Measurements from ENCODE around the gene SERPINA1.

SERPINA1 gene

DNA sequence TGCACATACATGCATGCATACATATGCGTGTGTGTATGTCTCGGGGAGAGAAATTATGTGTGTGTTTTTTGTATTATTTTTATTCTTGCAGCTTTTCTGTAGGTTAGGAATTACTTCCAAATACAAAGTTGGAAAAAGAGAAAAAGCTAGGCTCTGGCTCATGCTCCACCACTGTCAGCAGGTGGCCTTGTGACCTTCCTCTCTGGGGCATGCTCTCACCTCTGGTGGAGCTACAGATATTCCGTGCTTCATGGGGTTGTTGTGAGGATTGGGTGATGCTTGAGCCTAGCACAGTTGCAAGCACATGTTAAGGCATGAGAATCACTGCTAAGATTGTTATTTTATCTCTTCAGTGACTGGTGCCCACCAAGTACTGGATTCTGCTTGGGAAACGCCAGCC is 58.5 kb downstream of the SERPINA1 start:
- DNase-seq: no peak

DNA sequence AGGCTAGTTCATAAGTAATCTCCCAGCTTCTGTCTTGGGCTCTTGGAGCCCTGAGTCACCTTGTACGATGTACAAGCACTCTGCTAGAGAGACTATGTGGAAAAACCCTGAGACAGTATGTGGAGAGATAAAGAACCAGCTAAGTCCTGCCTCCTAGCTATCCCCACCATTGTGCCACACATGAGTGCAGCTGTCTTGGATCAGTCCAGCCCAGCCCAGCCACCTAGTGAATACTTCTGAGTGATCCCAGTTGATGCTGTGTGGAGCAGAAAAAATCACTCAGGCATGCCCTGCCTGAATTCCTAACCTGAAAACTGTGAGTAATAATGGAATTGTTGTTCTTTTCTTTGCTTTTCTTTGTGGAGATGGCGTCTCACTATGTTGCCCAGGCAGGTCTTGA is 60.2 kb downstream of the SERPINA1 start:
- Histone ChIP-seq H3K4me3 (ENCODE audit: low read length) (no peak overlapping the region), H3K36me3 (replicated peaks; ENCODE audit: insufficient read depth, low read length) (no peaks in the 10 kb centered on the region), H3F3A (ENCODE audit: insufficient read depth, low read length) (no peaks in the 10 kb centered on the region), H3K4me2 (ENCODE audit: low read depth, low read length) (no peak overlapping the region), H2AFZ (ENCODE audit: low read length) (no peak overlapping the region), H3K9ac (ENCODE audit: low read length) (no peak overlapping the region), H3K79me2 (ENCODE audit: low read length) (no peaks in the 10 kb centered on the region), H3K27me3 (replicated peaks; ENCODE audit: insufficient read depth, low read length) (no peaks in the 10 kb centered on the region), H3K27ac (ENCODE audit: low read length) (no peak overlapping the region), H3K4me1 (ENCODE audit: low read length) (no peaks in the 10 kb centered on the region), H3K9me3 (replicated peaks; ENCODE audit: insufficient read depth, low read length) (no peaks in the 10 kb centered on the region), H3K9me2 (replicated peaks; ENCODE audit: insufficient read depth, low read length) (no peaks in the 10 kb centered on the region), H4K20me1 (ENCODE audit: insufficient read depth, low read length) (no peaks in the 10 kb centered on the region)
- no peak for DNase-seq
- no peak for TF ChIP-seq EZH2phosphoT487 (IDR thresholded peaks at IDR 0.05; ENCODE audit: low read length)
- no peak for TF ChIP-seq EZH2 (optimal IDR thresholded peaks at IDR 0.05; ENCODE audit: low read depth, low read length)
- TF ChIP-seq, protein P1, sequence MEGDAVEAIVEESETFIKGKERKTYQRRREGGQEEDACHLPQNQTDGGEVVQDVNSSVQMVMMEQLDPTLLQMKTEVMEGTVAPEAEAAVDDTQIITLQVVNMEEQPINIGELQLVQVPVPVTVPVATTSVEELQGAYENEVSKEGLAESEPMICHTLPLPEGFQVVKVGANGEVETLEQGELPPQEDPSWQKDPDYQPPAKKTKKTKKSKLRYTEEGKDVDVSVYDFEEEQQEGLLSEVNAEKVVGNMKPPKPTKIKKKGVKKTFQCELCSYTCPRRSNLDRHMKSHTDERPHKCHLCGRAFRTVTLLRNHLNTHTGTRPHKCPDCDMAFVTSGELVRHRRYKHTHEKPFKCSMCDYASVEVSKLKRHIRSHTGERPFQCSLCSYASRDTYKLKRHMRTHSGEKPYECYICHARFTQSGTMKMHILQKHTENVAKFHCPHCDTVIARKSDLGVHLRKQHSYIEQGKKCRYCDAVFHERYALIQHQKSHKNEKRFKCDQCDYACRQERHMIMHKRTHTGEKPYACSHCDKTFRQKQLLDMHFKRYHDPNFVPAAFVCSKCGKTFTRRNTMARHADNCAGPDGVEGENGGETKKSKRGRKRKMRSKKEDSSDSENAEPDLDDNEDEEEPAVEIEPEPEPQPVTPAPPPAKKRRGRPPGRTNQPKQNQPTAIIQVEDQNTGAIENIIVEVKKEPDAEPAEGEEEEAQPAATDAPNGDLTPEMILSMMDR (IDR thresholded peaks at IDR 0.05; ENCODE audit: low read length): no peak

More for the DNA sequence above, 58.5 kb downstream of the SERPINA1 start:
- H4K20me1 ChIP-seq (ENCODE audit: insufficient read depth, low read length): no peaks in the 10 kb centered on the region
- no peaks in the 10 kb centered on the region for H3K9me2 ChIP-seq (replicated peaks; ENCODE audit: insufficient read depth, low read length)
- no peaks in the 10 kb centered on the region for H3K4me1 ChIP-seq (ENCODE audit: low read length)
- H3K79me2 ChIP-seq (ENCODE audit: low read length): no peaks in the 10 kb centered on the region
- no peaks in the 10 kb centered on the region for H3K27me3 ChIP-seq (replicated peaks; ENCODE audit: insufficient read depth, low read length)
- TF ChIP-seq, protein P1 (IDR thresholded peaks at IDR 0.05; ENCODE audit: low read length): no peak
- TF ChIP-seq EZH2 (optimal IDR thresholded peaks at IDR 0.05; ENCODE audit: low read depth, low read length) (no peak), EZH2phosphoT487 (IDR thresholded peaks at IDR 0.05; ENCODE audit: low read length) (no peak)
- no peaks in the 10 kb centered on the region for H3K36me3 ChIP-seq (replicated peaks; ENCODE audit: insufficient read depth, low read length)
- H3K27ac ChIP-seq (ENCODE audit: low read length): no peak overlapping the region
- no peaks in the 10 kb centered on the region for H3F3A ChIP-seq (ENCODE audit: insufficient read depth, low read length)
- H2AFZ ChIP-seq (ENCODE audit: low read length): no peak overlapping the region
- H3K4me3 ChIP-seq (ENCODE audit: low read length): no peak overlapping the region
- no peaks in the 10 kb centered on the region for H3K9me3 ChIP-seq (replicated peaks; ENCODE audit: insufficient read depth, low read length)
- H3K4me2 ChIP-seq (ENCODE audit: low read depth, low read length): no peak overlapping the region
- no peak overlapping the region for H3K9ac ChIP-seq (ENCODE audit: low read length)
